OCI-LY1 (cell line): ENCODE data around the gene PCDH15.

ENCODE experiments used
- H2AFZ ChIP-seq: fragments of 200-600 bp; sonication (generic), shearing (Covaris generic); 2 replicates; pipeline ENCODE4 v1.6.0; 2014; ENCODE audit warnings: antibody characterized with exemption, mild to moderate bottlenecking, low read length
- H3F3A ChIP-seq: fragments of 200-600 bp; sonication (generic), shearing (Covaris generic); 2 replicates; pipeline ENCODE4 v1.6.0; 2014; ENCODE audit warnings: mild to moderate bottlenecking, antibody characterized with exemption, low read length, moderate library complexity; ENCODE audit not compliant: insufficient read depth
- H3K27ac ChIP-seq: fragments of 200-600 bp; sonication (generic); 2 replicates; pipeline ENCODE4 v1.5.1; 2014; ENCODE audit warnings: low read length, mixed run types, mild to moderate bottlenecking, low read depth; ENCODE audit not compliant: poor library complexity, severe bottlenecking
- H3K27me3 ChIP-seq: fragments of 200-600 bp; sonication (generic); 2 replicates; pipeline ENCODE4 v1.6.0; 2014; ENCODE audit warnings: antibody characterized with exemption, mild to moderate bottlenecking, low read length, moderate library complexity; ENCODE audit not compliant: insufficient read depth
- H3K36me3 ChIP-seq: fragments of 200-600 bp; sonication (generic); 2 replicates; pipeline ENCODE4 v1.6.1; 2014; ENCODE audit warnings: mild to moderate bottlenecking, antibody characterized with exemption, low read length, moderate library complexity, mixed read lengths; ENCODE audit not compliant: insufficient read depth
- H3K4me1 ChIP-seq: fragments of 200-600 bp; sonication (generic); 2 replicates; pipeline ENCODE4 v1.5.1; 2014; ENCODE audit warnings: mild to moderate bottlenecking, low read length, moderate library complexity; ENCODE audit not compliant: insufficient read depth, severe bottlenecking
- H3K4me2 ChIP-seq: fragments of 200-600 bp; sonication (generic), shearing (Covaris generic); 2 replicates; pipeline ENCODE4 v1.6.1; 2014; ENCODE audit warnings: low read length
- H3K4me3 ChIP-seq: fragments of 200-600 bp; sonication (generic); 2 replicates; pipeline ENCODE4 v1.5.1; 2014; ENCODE audit warnings: low read length, low read depth, mild to moderate bottlenecking, mixed read lengths; ENCODE audit not compliant: poor library complexity, severe bottlenecking
- H3K79me2 ChIP-seq: fragments of 200-600 bp; shearing (Covaris generic); 2 replicates; pipeline ENCODE4 v1.6.1; 2016; ENCODE audit warnings: mixed run types, low read length, mixed read lengths; ENCODE audit not compliant: insufficient read depth
- H3K9ac ChIP-seq: fragments of 200-600 bp; sonication (generic), shearing (Covaris generic); 2 replicates; pipeline ENCODE4 v1.6.1; 2014; ENCODE audit warnings: mild to moderate bottlenecking, low read length, mixed read lengths
- H3K9me2 ChIP-seq: fragments of 200-600 bp; sonication (generic), shearing (Covaris generic); 2 replicates; pipeline ENCODE4 v1.6.1; 2014; ENCODE audit warnings: low read depth, mild to moderate bottlenecking, low read length, mixed read lengths
- H3K9me3 ChIP-seq: fragments of 200-600 bp; shearing (Covaris generic); 2 replicates; pipeline ENCODE4 v1.6.1; 2014; ENCODE audit warnings: low read length, mixed read lengths
- H4K20me1 ChIP-seq: fragments of 200-600 bp; sonication (generic), shearing (Covaris generic); 2 replicates; pipeline ENCODE4 v1.6.0; 2016; ENCODE audit warnings: mild to moderate bottlenecking, low read length; ENCODE audit not compliant: insufficient read depth
- CTCF ChIP-seq: fragments of 200-600 bp; sonication (generic), shearing (Covaris generic); IDR thresholded peaks from 2 replicates; pipeline ENCODE4 v1.5.1; 2017; ENCODE audit warnings: mild to moderate bottlenecking, antibody characterized with exemption, low read length, moderate library complexity, mixed read lengths
- EZH2 ChIP-seq: fragments of 200-600 bp; sonication (generic), shearing (Covaris generic); IDR thresholded peaks from 2 replicates; pipeline ENCODE4 v1.8.0; 2017; ENCODE audit warnings: borderline replicate concordance, mixed run types, mild to moderate bottlenecking, antibody characterized with exemption, low read length, moderate library complexity, mixed read lengths

Gene PCDH15

GRCh38 chr10:54682554-54682953, 118.5 kb downstream of the PCDH15 start:
- Histone ChIP-seq H3F3A (no peaks in the 10 kb centered on the region), H3K4me2 (no peak overlapping the region), H3K27me3 (no peaks in the 10 kb centered on the region), H3K4me3 (no peak overlapping the region), H3K36me3 (no peaks in the 10 kb centered on the region), H3K79me2 (no peaks in the 10 kb centered on the region), H3K9me2 (no peaks in the 10 kb centered on the region), H3K9me3 (no peaks in the 10 kb centered on the region), H3K27ac (no peak overlapping the region), H3K4me1 (no peaks in the 10 kb centered on the region), H4K20me1 (no peaks in the 10 kb centered on the region), H3K9ac (no peak overlapping the region), H2AFZ (no peak overlapping the region)
- TF ChIP-seq EZH2 = no peak
- no peak for TF ChIP-seq CTCF

GRCh38 chr10:54681136-54681535, 119.9 kb downstream of the PCDH15 start:
- no peaks in the 10 kb centered on the region for H3K4me1 ChIP-seq
- H3K4me3 ChIP-seq = no peak overlapping the region
- H4K20me1 ChIP-seq = no peaks in the 10 kb centered on the region
- H3K9ac ChIP-seq = no peak overlapping the region
- no peak overlapping the region for H3K4me2 ChIP-seq
- H3K27me3 ChIP-seq = no peaks in the 10 kb centered on the region
- no peaks in the 10 kb centered on the region for H3K36me3 ChIP-seq
- H3K27ac ChIP-seq = no peak overlapping the region
- H2AFZ ChIP-seq = no peak overlapping the region
- no peaks in the 10 kb centered on the region for H3K9me2 ChIP-seq
- H3K9me3 ChIP-seq = no peaks in the 10 kb centered on the region
- TF ChIP-seq CTCF (no peak), EZH2 (no peak)
- no peaks in the 10 kb centered on the region for H3F3A ChIP-seq
- H3K79me2 ChIP-seq = no peaks in the 10 kb centered on the region

- Histone ChIP-seq H2AFZ (no peak overlapping the region), H3K9me3 (no peaks in the 10 kb centered on the region), H3K27ac (no peak overlapping the region), H3K4me1 (no peaks in the 10 kb centered on the region), H3K79me2 (no peaks in the 10 kb centered on the region), H3K27me3 (no peaks in the 10 kb centered on the region), H3K36me3 (no peaks in the 10 kb centered on the region), H3K9ac (no peak overlapping the region), H4K20me1 (no peaks in the 10 kb centered on the region), H3K4me3 (no peak overlapping the region), H3K9me2 (no peaks in the 10 kb centered on the region), H3F3A (no peaks in the 10 kb centered on the region), H3K4me2 (no peak overlapping the region)
- no peak for TF ChIP-seq EZH2
Measured at GRCh38 chr10:54667136-54667535, 133.9 kb downstream of the PCDH15 start.

GRCh38 chr10:54666192-54666591, 134.8 kb downstream of the PCDH15 start:
- H3K4me3 ChIP-seq = no peak overlapping the region
- H3K4me1 ChIP-seq = no peaks in the 10 kb centered on the region
- H3K4me2 ChIP-seq = no peak overlapping the region
- no peaks in the 10 kb centered on the region for H3F3A ChIP-seq
- H3K9me3 ChIP-seq = no peaks in the 10 kb centered on the region
- H3K27ac ChIP-seq = no peak overlapping the region
- no peak overlapping the region for H2AFZ ChIP-seq
- no peaks in the 10 kb centered on the region for H3K27me3 ChIP-seq
- no peak for TF ChIP-seq CTCF
- TF ChIP-seq EZH2 = no peak
- H3K36me3 ChIP-seq = no peaks in the 10 kb centered on the region
- H3K79me2 ChIP-seq = no peaks in the 10 kb centered on the region
- H4K20me1 ChIP-seq = no peaks in the 10 kb centered on the region
- no peaks in the 10 kb centered on the region for H3K9me2 ChIP-seq
- H3K9ac ChIP-seq = no peak overlapping the region
